Measurements from ENCODE around the gene PRTFDC1. TPM values are rescaled to one million over a fixed set of nuclear protein-coding genes. Genes with fewer than 3 reads are reported as not detected.

Gene PRTFDC1
- total and polyA plus RNA-seq, 2 of the 13 experiments (the other 11 are each of a cell fraction or from before 2014, with no cell fraction given), result not detected

- no peaks in the 10 kb centered on the region for H3K9me3 ChIP-seq (ENCODE audit: low read length)
- no peaks in the 10 kb centered on the region for H3K79me2 ChIP-seq (ENCODE audit: insufficient read depth, low read length)
- POLR2A ChIA-PET, result no interaction called here
- TF ChIP-seq SNRNP70 (IDR thresholded peaks at IDR 0.05; ENCODE audit: low read depth, low read length) (no peak), FOSL2 (CRISPR knock-in tag; IDR thresholded peaks at IDR 0.05) (no peak), RCOR2 (CRISPR knock-in tag; IDR thresholded peaks at IDR 0.05) (no peak)
- intact Hi-C loops (cut with micrococcal nuclease; ENCODE audit: unreplicated experiment), result no loop called here
- H4K20me1 ChIP-seq (ENCODE audit: insufficient read depth, low read length), result no peaks in the 10 kb centered on the region
- H3K9ac ChIP-seq (ENCODE audit: insufficient read depth, low read depth, low read length), result no peak overlapping the region
- 37% methylated on average over 2 of the region's 2 CpGs for WGBS (ENCODE audit: low lambda C conversion rate)
- no peaks in the 10 kb centered on the region for H3K36me3 ChIP-seq (replicated peaks in 1 of 2; ENCODE audit: control insufficient read depth in 1 of 2, insufficient read depth in 2 of 2, low read length in 2 of 2)
- CTCF ChIA-PET (ENCODE audit: low intra/inter-chr PET ratio, low total read pairs), result no interaction called here
- no peak overlapping the region for H3K4me3 ChIP-seq (replicated peaks in 1 of 3; ENCODE audit: insufficient read depth in 1 of 3, low read depth in 2 of 3, low read length in 3 of 3)
- no peak for DNase-seq (ENCODE audit: low spot score)
- H3K27ac ChIP-seq (ENCODE audit: extremely low read length, insufficient read depth, low read length), result no peak overlapping the region
- FAIRE-seq, result no peak
- H2AFZ ChIP-seq (ENCODE audit: low read length), result no peak overlapping the region
- in situ Hi-C loops (cut with HindIII; ENCODE audit: extremely low pct_ligation_motif_present, low pct_unique_long_range_greater_than_20kb), result no loop called here
- H3K27me3 ChIP-seq (ENCODE audit: control insufficient read depth in 1 of 2, insufficient read depth in 2 of 2, low read length in 2 of 2), result no peaks in the 10 kb centered on the region
- H3K4me1 ChIP-seq (ENCODE audit: insufficient read depth, low read length), result no peaks in the 10 kb centered on the region
- H3K4me2 ChIP-seq (ENCODE audit: low read depth, low read length), result no peak overlapping the region
- no peak for ATAC-seq
- no TSS peak for BruUV-seq (replicated peaks)
Measured at GRCh38 chr10:24824536-24824935, 127.9 kb downstream of the PRTFDC1 start.

GRCh38 chr10:24824124-24824523, 128.3 kb downstream of the PRTFDC1 start:
- in situ Hi-C loops (cut with HindIII; ENCODE audit: extremely low pct_ligation_motif_present, low pct_unique_long_range_greater_than_20kb) (no loop called here), intact Hi-C loops (cut with micrococcal nuclease; ENCODE audit: unreplicated experiment) (no loop called here)
- no peak for DNase-seq (ENCODE audit: low spot score)
- Histone ChIP-seq H3K27me3 (ENCODE audit: control insufficient read depth in 1 of 2, insufficient read depth in 2 of 2, low read length in 2 of 2) (no peaks in the 10 kb centered on the region), H3K9me3 (ENCODE audit: low read length) (no peaks in the 10 kb centered on the region), H2AFZ (ENCODE audit: low read length) (no peak overlapping the region), H3K27ac (ENCODE audit: extremely low read length, insufficient read depth, low read length) (no peak overlapping the region), H3K36me3 (replicated peaks in 1 of 2; ENCODE audit: control insufficient read depth in 1 of 2, insufficient read depth in 2 of 2, low read length in 2 of 2) (no peaks in the 10 kb centered on the region), H3K79me2 (ENCODE audit: insufficient read depth, low read length) (no peaks in the 10 kb centered on the region), H3K9ac (ENCODE audit: insufficient read depth, low read depth, low read length) (no peak overlapping the region), H3K4me2 (ENCODE audit: low read depth, low read length) (no peak overlapping the region), H4K20me1 (ENCODE audit: insufficient read depth, low read length) (no peaks in the 10 kb centered on the region), H3K4me1 (ENCODE audit: insufficient read depth, low read length) (no peaks in the 10 kb centered on the region), H3K4me3 (replicated peaks in 1 of 3; ENCODE audit: insufficient read depth in 1 of 3, low read depth in 2 of 3, low read length in 3 of 3) (no peak overlapping the region)
- no peak for ATAC-seq
- CTCF ChIA-PET (ENCODE audit: low intra/inter-chr PET ratio, low total read pairs), result no interaction called here
- POLR2A ChIA-PET, result no interaction called here
- no peak for FAIRE-seq
- no TSS peak for BruUV-seq (replicated peaks)
- TF ChIP-seq JARID2 (CRISPR knock-in tag; IDR thresholded peaks at IDR 0.05; ENCODE audit: insufficient replicate concordance) (no peak), ATRX (CRISPR knock-in tag; IDR thresholded peaks at IDR 0.05; ENCODE audit: borderline replicate concordance) (no peak), PREB (CRISPR knock-in tag; IDR thresholded peaks at IDR 0.05) (no peak), CSRNP2 (CRISPR knock-in tag; conservative IDR thresholded peaks at IDR 0.05; ENCODE audit: low read depth) (no peak), ZNF512 (CRISPR knock-in tag; IDR thresholded peaks at IDR 0.05) (no peak), ZNF850 (CRISPR knock-in tag; conservative IDR thresholded peaks at IDR 0.05) (no peak), MTA3 (CRISPR knock-in tag; IDR thresholded peaks at IDR 0.05) (no peak), ATF7 (IDR thresholded peaks at IDR 0.05) (no peak), ATF7 (CRISPR knock-in tag; IDR thresholded peaks at IDR 0.05) (no peak), ZNF83 (CRISPR knock-in tag; IDR thresholded peaks at IDR 0.05; ENCODE audit: borderline replicate concordance) (no peak), ATF2 (CRISPR knock-in tag; IDR thresholded peaks at IDR 0.05) (no peak), ZNF33B (CRISPR knock-in tag; IDR thresholded peaks at IDR 0.05) (no peak), SUZ12 (IDR thresholded peaks at IDR 0.05; ENCODE audit: low read depth, low read length) (no peak)
